OCI-LY7 (cell line): ENCODE measurements around the gene FOXK1.

Experiments
- CTCF ChIP-seq: fragments of 200-600 bp; sonication (generic); conservative IDR thresholded peaks from 2 replicates; pipeline ENCODE4 v1.5.1; 2014; ENCODE audit warnings: mild to moderate bottlenecking, antibody characterized with exemption, low read length, moderate library complexity, mixed read lengths
- EZH2phosphoT487 ChIP-seq: fragments of 200-600 bp; sonication (generic); IDR thresholded peaks from 2 replicates; pipeline ENCODE4 v1.6.1; 2018; ENCODE audit warnings: low read depth, borderline replicate concordance, mild to moderate bottlenecking, mixed run types, antibody characterized with exemption, low read length, moderate library complexity, mixed read lengths

- TF ChIP-seq CTCF = no peak
- TF ChIP-seq EZH2phosphoT487 = no peak
Observed at GRCh38 chr7:4730276-4730675, 48.2 kb downstream of the FOXK1 start.
